Activated CD8-positive, alpha-beta memory T cell treated with anti-CD3 and anti-CD28 coated beads, Interleukin-2, amount 50 U/mL, for 48 hours (primary cell): ENCODE results near the gene PTRH1.

Source experiments
- DNase-seq: peaks from one replicate; pipeline ENCODE4 v3.0.0-alpha.2; 2020

Gene PTRH1

GRCh38 chr9:127716412-127716811, 949 bp upstream of the PTRH1 start:
- DNase-seq: no peak

- peak; percentile 66 for DNase-seq
Observed at GRCh38 chr9:127714951-127715469, 453 bp downstream of the PTRH1 start.

GRCh38 chr9:127714020-127714750, 1.3 kb downstream of the PTRH1 start:
- no peak for DNase-seq

- no peak for DNase-seq
Observed at GRCh38 chr9:127712867-127713266, 2.6 kb downstream of the PTRH1 start.

GRCh38 chr9:127712371-127712770, 3.1 kb downstream of the PTRH1 start:
- DNase-seq: no peak

GRCh38 chr9:127711831-127712274, 3.6 kb downstream of the PTRH1 start:
- no peak for DNase-seq

GRCh38 chr9:127711226-127711701, 4.2 kb downstream of the PTRH1 start:
- DNase-seq: no peak

- DNase-seq: no peak
Observed at GRCh38 chr9:127710204-127710783, 5.2 kb downstream of the PTRH1 start.

GRCh38 chr9:127708952-127709587, 6.4 kb downstream of the PTRH1 start:
- DNase-seq: no peak

GRCh38 chr9:127707766-127708165, 7.7 kb downstream of the PTRH1 start:
- no peak for DNase-seq

GRCh38 chr9:127706836-127707241, 8.6 kb downstream of the PTRH1 start, which contains the start of gene CFAP157:
CFAP157 (plus strand) TSS chr9:127706988; CDS start chr9:127707032, 44 bp downstream.
- DNase-seq: no peak

- no peak for DNase-seq
Observed at GRCh38 chr9:127705577-127706379, 9.7 kb downstream of the PTRH1 start.

GRCh38 chr9:127703289-127703946, 12.0 kb downstream of the PTRH1 start:
- DNase-seq: no peak

GRCh38 chr9:127700594-127701255, 14.7 kb downstream of the PTRH1 start:
- no peak for DNase-seq

GRCh38 chr9:127700140-127700539, 15.3 kb downstream of the PTRH1 start:
- DNase-seq: no peak

- peak; percentile 90 for DNase-seq
Observed at GRCh38 chr9:127698985-127699670, 16.3 kb downstream of the PTRH1 start.

- no peak for DNase-seq
Observed at GRCh38 chr9:127698386-127698785, 17.1 kb downstream of the PTRH1 start.

- DNase-seq: no peak
Observed at GRCh38 chr9:127697575-127697974, 17.9 kb downstream of the PTRH1 start.

- no peak for DNase-seq
Observed at GRCh38 chr9:127694890-127695720, 20.4 kb downstream of the PTRH1 start.

- no peak for DNase-seq
Observed at GRCh38 chr9:127693697-127694096, 21.8 kb downstream of the PTRH1 start.
